Brain pericyte (primary cell): ENCODE results near the gene NOTUM.
"Not testable (repeated sequence)": the region's sequence is repeated elsewhere in the genome, so short reads cannot be mapped to it uniquely, and the experiment has no call there.

Experiments used
- DNase-seq: peaks from one replicate; pipeline ENCODE4 v3.0.0-alpha.2; 2012; ENCODE audit warnings: low read depth, low spot score

Gene NOTUM

DNA sequence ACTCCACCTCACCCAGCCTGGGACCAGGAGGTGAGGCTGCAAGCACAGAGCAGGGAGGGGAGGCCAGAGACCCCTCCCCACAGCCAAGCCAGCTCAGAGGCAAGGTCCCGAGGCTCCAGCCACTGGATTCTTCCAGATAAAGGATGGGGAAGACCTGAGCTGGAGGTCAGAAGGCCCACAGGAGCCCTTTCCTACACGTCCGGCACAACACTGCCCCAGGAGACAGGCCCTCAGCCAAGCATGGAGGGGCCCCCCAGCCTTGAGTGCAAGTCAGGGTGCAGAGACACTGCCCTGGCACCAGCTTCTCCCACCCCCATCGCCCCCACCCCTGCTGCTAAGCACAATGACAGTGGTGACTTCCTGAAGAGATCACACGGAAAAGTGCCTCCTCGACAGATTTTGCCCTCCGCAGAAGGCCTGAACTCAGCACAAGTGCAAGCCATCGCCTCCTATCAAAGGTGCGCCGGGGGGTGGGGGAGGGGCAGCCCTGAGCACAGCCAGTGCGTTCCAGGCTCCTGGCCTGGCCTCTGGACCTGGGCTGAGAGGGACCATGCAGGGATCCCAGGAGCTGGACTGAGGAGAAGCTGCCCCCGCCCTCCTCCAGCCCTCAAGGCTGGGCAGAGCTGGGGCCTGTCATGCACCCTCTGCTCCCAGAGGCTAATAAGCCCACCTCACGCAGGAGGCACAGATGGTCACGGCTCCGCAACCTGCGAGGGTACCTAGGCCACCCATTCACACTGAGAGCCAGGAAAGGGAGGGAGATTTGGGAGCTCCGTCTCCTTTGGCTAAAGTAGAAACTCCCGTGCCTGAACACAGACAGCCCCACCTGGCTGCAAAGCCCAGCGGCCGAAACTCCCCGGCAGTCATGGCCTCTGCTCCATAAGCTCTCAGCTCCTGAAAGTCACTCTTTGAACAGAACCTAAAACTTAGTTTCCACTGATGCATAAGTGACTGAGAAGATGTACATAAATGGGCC lies 36.1 kb downstream of the NOTUM start:
- no peak for DNase-seq

DNA sequence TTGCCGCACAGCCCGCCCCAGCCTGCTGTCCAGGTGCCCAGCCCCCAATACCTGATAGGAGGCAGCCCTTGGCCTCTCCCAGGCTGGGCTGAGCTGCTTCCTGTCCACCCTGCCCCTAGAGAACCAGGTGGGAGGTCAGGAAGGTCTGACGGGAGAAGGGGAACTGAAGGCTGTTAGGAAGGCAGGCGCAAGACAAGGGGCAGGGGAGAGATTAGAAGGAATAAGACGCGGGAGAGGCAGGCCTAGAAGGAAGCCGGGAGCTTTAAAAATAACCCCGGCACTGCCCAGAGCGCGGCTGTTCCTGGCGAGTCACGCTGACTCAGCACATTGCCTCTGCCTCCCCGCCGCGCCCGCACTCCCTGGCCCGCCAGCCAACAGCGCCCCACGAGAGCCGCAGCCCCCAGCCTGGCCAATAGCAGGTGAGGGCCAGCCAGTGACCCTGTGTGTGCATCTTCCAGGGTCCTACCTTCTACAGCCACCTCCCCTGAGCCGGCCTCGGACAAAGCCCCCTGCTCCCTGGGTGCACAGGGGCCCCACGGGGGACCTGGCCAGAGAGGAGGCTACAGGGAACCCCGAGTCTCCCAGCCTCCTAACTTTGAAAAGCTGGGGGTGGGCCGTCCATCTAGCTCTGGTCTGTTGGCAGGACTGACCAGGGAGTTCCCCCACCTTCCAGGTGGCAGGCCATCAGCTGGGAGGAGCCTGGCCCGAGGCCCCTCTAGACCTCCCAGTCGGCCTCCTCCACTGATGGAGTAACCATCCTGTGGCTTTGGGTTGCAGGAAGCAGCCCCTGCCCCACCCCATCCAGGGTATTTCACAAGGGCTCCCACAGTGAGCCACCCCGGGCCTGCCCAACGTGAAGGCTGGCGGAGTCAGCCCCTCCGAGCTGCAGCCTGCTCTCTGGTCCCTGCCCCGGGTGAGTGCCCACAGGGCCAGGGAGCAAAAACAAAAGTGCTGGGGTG lies 37.4 kb downstream of the NOTUM start:
- DNase-seq = no peak

DNA sequence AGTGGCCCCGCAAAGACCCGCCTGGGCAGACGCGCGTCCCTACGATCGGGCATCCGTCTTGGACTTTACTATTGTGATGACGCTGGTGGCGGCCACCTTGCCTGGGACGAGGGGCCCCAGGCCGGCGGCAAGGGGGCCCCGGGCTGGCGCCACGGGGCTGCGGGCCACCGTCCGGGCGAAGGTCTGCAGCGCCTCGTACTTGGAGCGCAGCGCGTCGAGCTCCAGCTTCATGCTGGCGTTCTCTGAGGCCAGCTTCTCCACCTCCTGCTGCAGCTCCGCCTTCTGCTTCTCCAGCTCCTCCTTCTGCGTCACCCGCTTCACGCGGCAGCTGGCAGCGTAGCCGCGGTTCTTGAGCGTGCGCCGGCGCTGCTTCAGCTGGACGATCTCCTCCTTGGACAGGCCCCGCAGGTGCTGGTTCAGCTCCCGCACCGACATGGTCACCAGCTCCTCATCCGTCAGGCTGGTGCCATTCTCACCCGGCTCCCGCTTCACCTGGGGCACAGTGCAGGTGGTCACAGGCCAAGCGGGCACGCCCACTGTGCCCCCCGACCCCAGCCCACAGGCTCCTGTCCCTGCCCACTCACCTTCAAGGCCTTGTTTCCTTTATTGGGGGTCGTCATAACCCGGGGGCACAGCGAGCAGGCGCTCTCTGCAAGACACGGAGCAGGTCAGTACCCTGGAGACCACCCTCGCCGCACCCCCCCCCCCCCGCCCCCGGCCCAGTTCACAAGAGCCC lies 38.3 kb downstream of the NOTUM start:
- no peak for DNase-seq

DNA sequence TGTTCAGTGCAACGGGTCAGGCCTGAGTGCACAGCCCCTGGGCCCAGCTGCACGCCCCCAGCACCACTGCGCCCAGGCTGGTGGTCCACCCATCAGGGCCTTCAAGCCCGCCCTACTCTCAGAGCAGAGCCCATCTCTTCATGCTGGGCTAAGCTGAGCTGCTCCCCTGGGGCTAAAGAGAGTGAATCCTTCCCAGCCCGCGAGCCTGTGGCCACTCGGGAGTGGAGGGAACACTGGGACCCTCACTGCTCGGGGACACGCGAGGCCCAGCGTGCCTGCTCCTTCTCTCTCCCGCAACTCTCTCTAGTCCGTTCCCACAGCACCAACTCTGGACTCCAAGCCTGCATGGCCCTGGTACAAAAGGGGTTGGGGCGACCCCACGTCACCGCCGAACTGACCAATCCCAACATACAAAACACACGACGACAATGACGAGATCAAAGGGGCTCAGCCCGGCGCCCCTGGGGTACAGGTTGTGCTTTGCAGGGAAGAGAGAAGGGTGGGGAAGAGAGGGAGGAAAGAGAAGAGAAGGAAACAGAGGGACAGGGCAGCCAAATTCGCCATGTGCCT lies 38.9 kb downstream of the NOTUM start:
- DNase-seq = no peak

DNA sequence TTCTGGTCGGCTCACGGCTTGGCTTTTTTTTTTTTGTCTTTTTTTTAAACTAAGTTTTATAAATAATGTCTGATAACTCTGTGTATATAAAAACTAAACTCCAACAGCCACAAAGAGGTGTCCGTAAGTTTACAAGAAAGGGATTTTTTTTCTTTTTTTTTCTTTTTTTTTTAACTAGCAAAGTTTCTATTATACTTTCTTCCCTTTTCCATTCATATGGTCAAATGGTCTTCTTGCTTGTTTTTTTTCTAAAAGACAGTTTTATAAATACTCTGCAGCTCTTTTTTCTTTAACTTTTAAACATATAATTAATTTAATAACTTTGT lies 39.5 kb downstream of the NOTUM start:
- no peak for DNase-seq

DNA sequence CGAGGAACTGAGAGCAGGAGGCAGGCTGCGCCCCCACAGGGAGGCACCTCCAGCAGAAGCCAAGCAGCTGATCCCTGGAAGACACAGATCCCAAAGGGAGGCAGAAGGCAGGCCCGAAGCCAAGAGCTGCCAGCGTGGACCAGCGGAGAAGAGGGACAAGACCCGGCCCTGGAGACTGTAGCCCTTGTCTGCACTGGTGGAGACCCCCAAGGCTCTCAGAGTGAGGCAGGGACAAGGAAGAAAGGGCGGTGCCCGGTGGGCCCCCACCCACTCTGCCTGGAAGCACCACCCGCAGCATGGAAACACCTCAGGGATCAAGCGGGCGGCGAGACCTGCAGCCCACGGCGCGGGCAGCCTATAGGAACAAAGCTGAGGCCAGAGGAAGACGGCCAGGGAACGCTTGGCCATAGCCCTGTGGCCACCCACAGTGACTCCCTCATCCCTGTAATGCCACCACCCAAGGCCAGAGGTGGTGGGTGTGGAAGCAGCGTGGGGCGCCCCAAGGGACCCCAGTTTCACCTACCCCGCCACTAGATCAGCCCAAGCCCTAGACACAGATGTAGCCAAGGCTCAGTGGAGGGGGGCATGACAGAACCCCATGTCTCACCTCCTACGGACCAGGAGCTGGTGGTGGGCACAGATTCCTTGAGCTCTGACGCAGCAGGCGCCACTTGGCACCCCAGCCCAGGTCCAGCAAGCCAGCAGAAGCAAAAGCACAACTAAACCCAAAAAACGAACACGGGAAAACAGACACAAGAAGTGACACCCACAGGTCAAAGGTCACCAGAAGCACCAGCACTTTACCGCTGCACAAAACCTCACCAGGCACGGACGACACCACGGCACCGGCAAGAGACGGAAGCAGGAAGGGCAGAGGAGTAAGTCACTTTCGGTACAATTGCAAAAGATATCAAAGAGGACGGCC lies 40.1 kb downstream of the NOTUM start:
- DNase-seq = no peak

DNA sequence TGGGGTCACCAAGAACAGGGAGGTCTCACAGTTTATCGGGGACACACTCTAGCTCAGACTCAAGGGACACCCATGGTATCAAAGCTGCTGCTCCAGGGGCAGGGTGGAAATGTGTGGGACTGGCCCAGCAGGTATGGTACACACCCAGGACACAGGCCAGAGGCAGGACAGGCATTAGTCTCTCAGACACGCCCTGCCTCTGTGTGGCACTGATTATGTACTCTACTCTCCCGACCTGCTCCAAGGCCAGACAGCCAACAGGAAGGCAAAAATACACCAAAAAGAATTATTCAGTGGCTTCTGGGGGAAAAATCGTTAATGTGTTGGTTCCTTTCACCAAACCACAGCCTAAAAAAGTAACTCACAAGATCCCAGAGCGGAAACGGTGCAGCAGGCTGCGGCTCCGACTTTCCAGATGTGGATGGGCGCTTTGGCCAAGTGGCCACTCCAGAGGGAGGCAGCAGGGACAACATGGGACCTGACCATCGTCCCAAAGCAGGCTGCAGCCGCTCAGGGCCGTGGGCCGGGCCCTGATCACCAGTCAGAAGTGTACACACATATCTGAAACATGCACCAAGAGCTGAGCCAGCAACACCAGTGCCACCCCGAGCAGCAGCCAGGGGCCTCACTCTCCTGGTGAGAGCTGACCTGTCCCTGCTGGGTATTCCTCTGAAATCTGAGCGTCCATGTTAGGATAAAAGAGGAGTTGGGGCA lies 42.0 kb downstream of the NOTUM start:
- no peak for DNase-seq

DNA sequence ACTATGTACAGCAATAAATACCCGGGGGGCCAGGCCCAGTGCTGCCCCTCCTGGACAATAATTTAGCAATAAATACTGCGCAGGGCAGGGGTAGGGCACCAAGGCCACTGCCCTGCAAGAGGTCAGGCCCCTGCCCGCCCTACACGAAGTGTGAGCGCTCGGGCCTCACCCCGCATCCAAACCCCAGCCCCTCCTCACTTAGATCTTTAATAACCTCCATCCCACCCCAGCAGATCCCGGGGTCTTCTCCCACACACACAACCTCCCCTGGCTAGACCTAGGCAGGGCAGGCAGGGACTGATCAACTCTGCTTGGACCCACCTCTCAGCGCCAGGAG lies 42.7 kb downstream of the NOTUM start:
- not testable (repeated sequence) for DNase-seq

DNA sequence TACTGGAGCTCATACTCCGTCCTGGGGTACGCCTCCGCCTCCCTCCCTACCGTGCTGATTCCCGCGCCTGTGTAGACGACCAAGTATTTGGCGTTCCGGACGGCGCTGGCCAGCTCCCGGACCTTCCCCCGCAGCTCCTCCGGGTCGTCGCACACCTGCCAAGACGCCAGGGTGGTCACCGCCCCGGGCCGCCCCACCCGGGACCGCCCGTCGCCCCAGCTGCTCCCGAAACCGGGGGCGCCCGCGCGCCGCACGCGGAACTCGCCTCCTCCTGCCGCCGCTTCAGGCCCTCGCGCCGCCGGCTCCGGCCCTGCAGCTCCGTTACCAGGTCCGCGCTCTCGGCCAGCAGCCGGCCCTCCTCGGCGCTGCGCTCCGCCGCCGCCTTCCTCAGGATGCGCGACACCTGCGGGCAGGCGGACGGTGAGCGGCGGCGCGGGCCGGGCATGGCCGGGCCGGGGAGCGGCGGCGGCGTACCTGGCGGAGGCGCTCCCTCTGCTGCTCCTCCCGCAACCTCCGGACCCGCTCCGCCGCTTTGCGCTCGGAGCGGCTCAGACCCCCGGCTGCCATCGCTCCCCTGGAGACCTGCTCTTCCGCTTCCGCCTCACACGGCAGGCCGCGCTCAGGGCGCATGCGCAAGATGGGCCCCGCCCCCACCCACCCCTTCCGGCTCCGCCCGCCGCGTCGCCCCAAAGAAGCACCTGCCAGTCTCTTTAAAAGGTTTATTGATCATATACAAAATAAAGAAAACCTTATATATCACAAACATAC lies 43.2 kb downstream of the NOTUM start, which contains the start of gene SIRT7:
TSS of gene SIRT7 (minus strand) at position 612 of the 768 bp plus-strand sequence. CDS start at position 567, 45 bp downstream.
- DNase-seq = no peak

DNA sequence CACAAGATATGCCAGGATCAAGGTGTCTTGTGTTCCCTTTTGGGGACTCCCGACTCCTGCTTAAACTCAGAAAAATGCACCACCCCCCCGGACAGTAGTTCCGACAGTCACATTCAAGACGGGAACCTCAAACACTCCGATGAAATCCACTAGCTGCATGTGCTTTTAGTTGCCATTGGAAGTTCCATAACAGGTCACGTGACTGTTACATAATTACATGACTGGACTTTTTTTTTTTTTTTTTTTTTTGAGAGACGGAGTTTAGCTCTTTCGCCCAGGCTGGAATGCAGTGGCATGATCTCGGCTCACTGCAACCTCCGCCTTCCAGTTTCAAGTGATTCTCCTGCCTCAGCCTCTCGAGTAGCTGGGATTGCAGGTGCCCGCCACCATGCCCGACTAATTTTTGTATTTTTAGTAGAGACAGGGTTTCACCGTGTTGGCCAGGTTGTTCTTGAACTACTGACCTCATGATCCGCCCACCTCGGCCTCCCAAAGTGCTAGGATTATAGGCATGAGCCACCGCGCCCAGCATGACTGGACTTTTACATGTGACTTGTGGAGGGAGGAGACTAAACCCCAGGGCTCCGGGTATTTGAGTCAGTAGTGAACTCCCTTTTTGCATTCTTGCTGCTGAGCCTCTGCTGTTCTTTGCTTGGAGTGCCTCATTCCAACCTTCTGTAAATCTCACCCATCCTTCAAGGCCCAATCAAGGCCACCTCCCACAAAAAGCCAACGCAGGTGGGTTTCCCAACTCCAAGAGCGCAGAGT lies 44.6 kb downstream of the NOTUM start:
- DNase-seq = no peak

DNA sequence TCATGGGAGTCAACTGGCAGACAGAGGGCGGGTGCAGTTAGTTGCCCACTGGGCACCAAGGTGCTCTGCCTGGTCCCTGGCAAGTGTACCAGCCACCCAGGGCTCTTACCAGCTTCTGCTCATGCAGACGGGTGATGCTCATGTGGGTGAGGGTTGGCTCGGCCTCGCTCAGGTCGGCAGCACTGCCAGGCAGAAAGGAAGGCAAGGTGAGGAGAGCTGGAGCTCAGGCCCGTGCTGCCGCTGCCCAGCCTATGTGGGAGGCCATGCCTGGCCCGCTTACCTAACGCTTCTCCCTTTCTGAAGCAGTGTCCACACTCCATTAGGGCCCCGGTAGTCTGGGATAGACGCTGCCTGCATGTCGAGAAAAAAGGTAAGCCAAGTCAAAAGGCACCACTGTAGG lies 45.7 kb downstream of the NOTUM start:
- DNase-seq = no peak

DNA sequence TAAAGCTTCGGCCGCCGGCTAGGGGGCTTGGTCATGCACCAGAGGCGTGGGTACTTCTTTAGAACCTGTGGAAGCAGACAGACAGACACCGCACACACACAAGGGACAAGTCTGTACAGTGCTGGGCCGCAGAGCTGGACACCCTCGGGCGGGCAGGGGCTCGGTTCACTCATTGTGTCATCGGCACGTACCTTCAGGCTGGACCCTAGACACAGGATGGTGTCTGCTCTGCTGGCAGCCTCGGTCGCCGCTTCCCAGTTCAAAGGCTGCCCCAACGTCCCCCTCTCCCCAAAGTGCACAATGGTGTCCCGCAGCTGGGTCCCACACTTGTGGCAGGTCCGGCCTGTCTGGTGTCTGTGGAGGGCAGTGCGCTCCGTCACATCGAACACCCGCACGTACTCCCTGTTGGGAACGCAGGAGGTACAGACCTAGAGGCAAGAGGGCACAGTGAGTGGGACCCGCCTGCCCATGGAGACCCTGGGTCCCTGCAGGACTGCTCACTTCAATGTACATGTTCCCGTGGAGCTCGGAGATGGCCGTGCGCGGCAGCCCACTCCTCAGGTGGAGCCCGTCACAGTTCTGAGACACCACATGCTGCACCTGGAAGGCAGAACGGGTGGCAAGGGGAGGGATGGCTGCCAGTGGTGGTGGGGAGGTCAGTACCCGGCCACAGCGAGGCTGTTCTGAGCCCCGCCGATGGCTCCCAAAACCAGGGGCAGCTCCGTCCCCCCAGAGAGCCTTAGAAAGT lies 46.7 kb downstream of the NOTUM start:
- no peak for DNase-seq

DNA sequence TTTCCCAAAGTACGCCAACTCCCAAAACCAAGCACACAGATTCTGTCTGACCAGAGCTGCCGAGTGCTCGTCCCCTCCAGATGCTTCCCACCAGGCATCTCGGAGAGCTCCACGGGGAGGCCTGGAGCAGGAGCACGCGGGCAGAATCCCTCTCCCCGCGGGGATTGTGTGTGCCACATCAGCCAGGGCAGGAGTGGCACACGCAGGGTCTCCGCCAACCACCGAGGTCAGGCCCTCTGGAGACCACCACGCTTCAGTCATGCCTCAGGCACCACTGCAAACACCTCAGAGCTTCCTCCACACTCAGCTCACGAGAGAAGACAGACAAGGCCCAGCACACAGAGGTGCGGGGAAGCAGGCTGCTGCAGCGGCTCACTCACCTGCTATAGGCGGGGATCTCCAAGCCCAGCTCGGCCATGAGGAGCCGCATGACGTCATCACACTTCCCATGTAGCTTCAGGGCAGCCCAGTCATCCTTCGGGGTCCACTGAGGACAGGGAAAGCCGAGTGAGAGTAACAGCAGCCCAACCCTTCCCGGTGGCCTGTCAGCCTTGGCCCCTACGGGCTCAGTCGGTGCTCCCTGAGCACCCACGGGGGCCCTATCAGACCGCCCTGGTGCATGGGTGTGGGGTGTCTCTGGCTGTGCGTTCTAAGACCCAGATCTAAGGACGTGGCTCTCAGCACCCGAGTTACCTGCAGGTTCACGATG lies 47.4 kb downstream of the NOTUM start:
- DNase-seq = no peak

DNA sequence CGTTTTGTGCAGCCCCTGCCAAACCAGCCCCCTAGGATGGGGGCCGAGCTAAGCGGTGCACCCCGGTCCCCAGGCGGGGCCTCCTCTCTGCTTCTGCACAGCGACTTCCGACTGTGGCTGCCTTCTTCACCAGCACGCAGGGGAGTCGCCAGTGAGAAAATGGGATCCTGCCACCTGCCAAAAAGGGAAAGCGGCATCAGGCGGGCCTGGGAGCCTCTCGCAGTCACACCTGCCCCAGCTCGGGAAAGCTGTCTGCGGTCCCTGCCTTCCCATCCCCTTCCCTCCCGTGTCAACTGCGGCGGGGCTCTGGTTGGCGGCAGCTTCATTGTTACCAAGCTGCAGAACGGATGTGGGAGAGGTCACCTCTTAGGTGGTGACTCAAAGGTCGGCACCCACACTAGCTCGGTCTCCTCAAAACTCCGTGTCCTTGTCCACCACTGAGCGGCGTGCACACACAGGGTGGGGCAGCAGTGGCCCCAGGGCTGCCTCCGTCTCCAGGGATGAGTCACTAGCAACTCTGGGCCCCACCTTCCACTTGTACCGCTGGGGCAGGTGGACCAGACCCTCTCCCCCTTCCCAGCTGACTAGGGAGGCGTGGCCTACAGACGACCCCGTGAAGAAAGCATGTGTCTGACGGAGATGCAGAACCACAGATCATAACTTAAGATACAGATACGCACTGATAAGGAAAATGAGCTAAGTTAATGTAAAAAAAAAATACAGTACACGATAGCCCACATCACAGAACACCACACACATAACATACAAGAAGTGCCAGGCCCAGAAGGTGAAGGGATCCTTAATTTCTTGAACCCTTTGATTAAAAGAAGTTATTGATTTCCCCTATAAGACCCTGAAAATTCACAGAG lies 48.3 kb downstream of the NOTUM start:
- no peak for DNase-seq

DNA sequence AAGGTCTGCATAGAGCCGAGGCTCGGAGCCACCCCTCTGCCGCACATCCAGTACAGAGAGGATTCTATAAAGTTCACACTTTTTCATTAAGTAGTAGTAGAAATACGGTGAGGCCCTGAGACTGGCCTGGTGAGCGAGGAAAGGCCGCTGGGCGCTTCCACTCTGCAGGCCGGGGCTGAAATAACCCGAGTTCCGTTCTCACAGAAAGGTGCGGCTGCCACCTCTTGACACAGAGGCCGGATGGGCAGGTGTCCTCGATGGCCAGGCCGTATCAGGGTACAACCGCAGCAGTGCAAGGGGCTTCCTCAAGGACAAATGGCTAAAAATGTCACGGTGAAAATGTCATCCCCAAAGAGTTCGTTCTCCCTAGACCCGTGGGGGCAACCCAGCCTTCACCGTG lies 49.0 kb downstream of the NOTUM start:
- DNase-seq = no peak
